Ovary (tissue), 3 donors: ENCODE measurements around the gene CMTM3.

ENCODE experiments used
- CTCF ChIP-seq, 3 donors: fragments of 450-650 bp in 2 of 3; fragments of 200-600 bp in 1 of 3; IDR thresholded peaks; one replicate each; pipeline versions ENCODE4 v1.5.1 to v1.8.0; 2016 to 2022; ENCODE audit warnings: antibody characterized with exemption in 3 of 3, mild to moderate bottlenecking in 1 of 3
- EP300 ChIP-seq: sonication (generic); formaldehyde crosslinking; IDR thresholded peaks from one replicate; pipeline ENCODE4 v1.6.1; 2017; ENCODE audit warnings: antibody characterized with exemption
- POLR2A ChIP-seq: fragments of 450-650 bp; IDR thresholded peaks from one replicate; pipeline ENCODE4 v1.6.1; 2017; ENCODE audit warnings: antibody characterized with exemption, mild to moderate bottlenecking, moderate library complexity
- donor health status: DM: no; HTN: no; CAD: no.

GRCh38 chr16:66652661-66653360, 48.3 kb downstream of the CMTM3 start:
- no peak for TF ChIP-seq POLR2A
- no peak for TF ChIP-seq CTCF (IDR thresholded peaks at IDR 0.05)
- no peak for TF ChIP-seq EP300
